Smooth muscle cell of the brain vasculature (primary cell): ENCODE results near the gene BBS5.

ENCODE experiments used
- DNase-seq: peaks from one replicate; pipeline ENCODE4 v3.0.0-alpha.2; 2012; ENCODE audit warnings: low read depth, low spot score

Gene BBS5

DNA sequence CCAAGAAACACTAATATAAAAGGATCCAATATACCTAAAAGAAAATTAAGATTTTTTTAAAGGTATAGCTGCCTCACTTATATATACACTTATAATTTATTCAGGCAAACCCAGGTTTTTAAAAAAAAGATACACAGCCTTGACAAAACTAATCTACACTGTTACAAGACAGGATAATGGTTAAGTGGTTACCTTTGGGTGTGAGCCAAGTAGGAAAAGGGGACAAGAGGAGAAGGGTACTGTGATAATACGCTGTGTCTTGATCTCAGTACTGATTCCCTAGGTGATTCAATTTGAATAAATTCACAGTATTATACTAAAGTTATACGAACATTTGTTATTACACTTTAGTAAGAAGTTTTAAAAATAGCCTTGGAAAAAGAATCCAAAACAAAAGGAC, 60.9 kb downstream of the BBS5 start:
- no peak for DNase-seq

GRCh38 chr2:169542433-169542832, 63.1 kb downstream of the BBS5 start:
- no peak for DNase-seq

- DNase-seq, result no peak
Observed at GRCh38 chr2:169546756-169547155, 67.5 kb downstream of the BBS5 start.
